ENCODE data around the gene GAS5. TPM values are rescaled to one million over a fixed set of nuclear protein-coding genes. Genes with fewer than 3 reads are reported as not detected.

Gene GAS5
- total and polyA plus RNA-seq, 2 of the 8 experiments (the other 6 are each of a cell fraction or from before 2014, with no cell fraction given) = 799 to 1,238 TPM

DNA sequence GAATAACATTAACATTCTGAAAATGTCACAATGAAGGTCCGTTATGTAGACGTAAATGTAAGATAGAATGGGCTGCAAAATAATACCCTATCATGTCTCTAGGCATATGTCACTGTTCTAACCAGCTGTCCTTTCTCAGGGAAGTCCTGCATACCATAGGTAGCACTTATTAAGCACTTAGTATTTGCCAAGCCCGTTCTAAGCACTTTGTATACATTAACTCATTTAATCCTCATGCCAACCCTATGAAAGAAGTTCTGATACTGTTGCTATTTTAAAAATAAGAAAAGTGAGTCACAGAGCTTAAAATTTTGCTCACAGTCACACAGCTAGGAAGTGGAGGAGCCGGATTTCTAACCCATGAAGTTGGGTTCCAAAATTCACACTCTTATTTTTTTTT lies 15.7 kb downstream of the GAS5 start (continued):
- no peak for TF ChIP-seq SIN3A (conservative IDR thresholded peaks at IDR 0.05 in 1 of 2, IDR thresholded peaks at IDR 0.05 in 1 of 2; ENCODE audit: low read depth in 1 of 2, low read length in 2 of 2)
